Activated T-helper 9 cell treated with anti-CD3 and anti-CD28 coated beads, Interleukin-2, amount 50 U/mL, for 16 hours (primary cell): Measurements from ENCODE around the gene RNFT2.

ENCODE experiments used
- DNase-seq: peaks from one replicate; pipeline ENCODE4 v3.0.0-alpha.2; 2020; ENCODE audit warnings: low read depth

Gene RNFT2

GRCh38 chr12:116879509-116880212 lies 141.5 kb downstream of the RNFT2 start:
- DNase-seq = no peak

GRCh38 chr12:116880213-116880816 lies 142.2 kb downstream of the RNFT2 start:
- no peak for DNase-seq

GRCh38 chr12:116880817-116881324 lies 142.8 kb downstream of the RNFT2 start:
- no peak for DNase-seq

GRCh38 chr12:116881325-116881876 lies 143.3 kb downstream of the RNFT2 start, which contains the start of gene HRK:
Gene HRK (minus strand): TSS chr12:116881441. CDS start chr12:116881307, 134 bp downstream.
- DNase-seq = no peak

GRCh38 chr12:116881877-116882507 lies 143.9 kb downstream of the RNFT2 start:
- no peak for DNase-seq

- DNase-seq = no peak
Observed at GRCh38 chr12:116882742-116883141, 144.6 kb downstream of the RNFT2 start.

- DNase-seq = no peak
Observed at GRCh38 chr12:116884871-116885270, 146.8 kb downstream of the RNFT2 start.

GRCh38 chr12:116885491-116885890 lies 147.4 kb downstream of the RNFT2 start:
- DNase-seq = no peak

- DNase-seq = no peak
Observed at GRCh38 chr12:116887244-116887643, 149.1 kb downstream of the RNFT2 start.

GRCh38 chr12:116887897-116888296 lies 149.8 kb downstream of the RNFT2 start:
- no peak for DNase-seq

GRCh38 chr12:116890330-116890729 lies 152.2 kb downstream of the RNFT2 start:
- no peak for DNase-seq

- no peak for DNase-seq
Observed at GRCh38 chr12:116891019-116891418, 152.9 kb downstream of the RNFT2 start.

GRCh38 chr12:116892349-116893140 lies 154.4 kb downstream of the RNFT2 start:
- DNase-seq = no peak

- DNase-seq = no peak
Observed at GRCh38 chr12:116894913-116895312, 156.8 kb downstream of the RNFT2 start.

- no peak for DNase-seq
Observed at GRCh38 chr12:116896411-116896924, 158.4 kb downstream of the RNFT2 start.

GRCh38 chr12:116897476-116897875 lies 159.4 kb downstream of the RNFT2 start:
- DNase-seq = no peak

- DNase-seq = no peak
Observed at GRCh38 chr12:116898669-116899068, 160.6 kb downstream of the RNFT2 start.

- DNase-seq = no peak
Observed at GRCh38 chr12:116901612-116902011, 163.5 kb downstream of the RNFT2 start.
